Measurements from ENCODE around the gene BAHCC1.

DNA sequence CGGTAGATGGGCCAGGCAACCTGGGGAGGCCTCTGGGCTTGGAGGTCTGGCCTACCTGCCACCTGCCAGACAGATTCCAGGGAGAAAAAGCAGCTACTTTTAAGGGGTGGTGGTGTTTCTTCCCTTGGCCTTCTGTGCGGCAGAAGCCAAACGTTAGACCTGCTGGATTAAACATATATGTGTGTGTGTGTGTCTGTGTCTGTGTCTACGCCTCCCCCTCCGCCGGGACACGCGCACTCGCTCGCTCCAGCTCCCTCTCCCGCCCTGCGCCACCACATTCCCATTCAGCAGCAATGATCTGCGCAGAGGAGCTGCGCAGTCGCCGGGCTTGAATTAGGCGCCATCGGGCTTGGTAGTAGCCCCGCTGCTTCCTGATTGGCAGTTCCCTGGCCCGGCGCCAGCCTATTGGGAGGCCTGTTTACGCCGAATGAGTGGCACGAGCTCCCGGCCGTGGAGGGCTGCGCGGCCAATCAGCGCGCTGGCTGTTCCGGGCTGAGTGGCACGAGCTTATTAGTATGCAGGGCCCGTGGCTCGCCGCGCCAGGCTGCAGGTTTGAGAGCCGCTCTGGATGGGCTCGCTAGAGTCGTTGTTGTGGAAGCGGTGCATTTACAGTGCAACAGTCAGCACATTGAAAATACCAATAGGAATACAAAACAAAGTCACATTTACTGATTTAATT is at the start of gene BAHCC1:
- TF ChIP-seq, protein P1, sequence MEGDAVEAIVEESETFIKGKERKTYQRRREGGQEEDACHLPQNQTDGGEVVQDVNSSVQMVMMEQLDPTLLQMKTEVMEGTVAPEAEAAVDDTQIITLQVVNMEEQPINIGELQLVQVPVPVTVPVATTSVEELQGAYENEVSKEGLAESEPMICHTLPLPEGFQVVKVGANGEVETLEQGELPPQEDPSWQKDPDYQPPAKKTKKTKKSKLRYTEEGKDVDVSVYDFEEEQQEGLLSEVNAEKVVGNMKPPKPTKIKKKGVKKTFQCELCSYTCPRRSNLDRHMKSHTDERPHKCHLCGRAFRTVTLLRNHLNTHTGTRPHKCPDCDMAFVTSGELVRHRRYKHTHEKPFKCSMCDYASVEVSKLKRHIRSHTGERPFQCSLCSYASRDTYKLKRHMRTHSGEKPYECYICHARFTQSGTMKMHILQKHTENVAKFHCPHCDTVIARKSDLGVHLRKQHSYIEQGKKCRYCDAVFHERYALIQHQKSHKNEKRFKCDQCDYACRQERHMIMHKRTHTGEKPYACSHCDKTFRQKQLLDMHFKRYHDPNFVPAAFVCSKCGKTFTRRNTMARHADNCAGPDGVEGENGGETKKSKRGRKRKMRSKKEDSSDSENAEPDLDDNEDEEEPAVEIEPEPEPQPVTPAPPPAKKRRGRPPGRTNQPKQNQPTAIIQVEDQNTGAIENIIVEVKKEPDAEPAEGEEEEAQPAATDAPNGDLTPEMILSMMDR (IDR thresholded peaks at IDR 0.05): no peak
- TF ChIP-seq EZH2 (IDR thresholded peaks at IDR 0.05): no peak
- TF ChIP-seq EZH2phosphoT487 (IDR thresholded peaks at IDR 0.05): no peak

All from neural progenitor cell (in vitro differentiated cells).